ENCODE data around the gene OR1G1.
A peak's percentile ranks its signal among the peaks of the same experiment; 100 is the strongest.
"Not testable (repeated sequence)": the region's sequence is repeated elsewhere in the genome, so short reads cannot be mapped to it uniquely, and the experiment has no call there.

The OR1G1 gene

GRCh38 chr17:3127451-3127850 lies at the start of gene OR1G1:
Gene OR1G1, minus strand, starts transcription at chr17:3127551. Its CDS starts 0 bp downstream, at chr17:3127551.
- in situ Hi-C loops (cut with MboI; ENCODE audit: low pct_unique_long_range_greater_than_20kb, low sequenced_read_pairs): no loop called here
- no peak for DNase-seq

GRCh38 chr17:3167574-3167973 lies 40.2 kb upstream of the OR1G1 start:
- peak; percentile 3 for DNase-seq
- in situ Hi-C loops (cut with MboI; ENCODE audit: low pct_unique_long_range_greater_than_20kb, low sequenced_read_pairs): no loop called here

- peak; percentile 4 for DNase-seq
These were observed 29.9 kb upstream of the OR1G1 start for GRCh38 chr17:3157218-3157617.

GRCh38 chr17:3137494-3137893 lies 10.1 kb upstream of the OR1G1 start:
- in situ Hi-C loops (cut with MboI; ENCODE audit: low pct_unique_long_range_greater_than_20kb, low sequenced_read_pairs); DNase-seq: not testable (repeated sequence)

More at GRCh38 chr17:3157218-3157617, 29.9 kb upstream of the OR1G1 start:
- in situ Hi-C loops (cut with MboI; ENCODE audit: low pct_unique_long_range_greater_than_20kb, low sequenced_read_pairs): no loop called here

- in situ Hi-C loops (cut with MboI; ENCODE audit: low pct_unique_long_range_greater_than_20kb, low sequenced_read_pairs): no loop called here
- no peak for DNase-seq
These were observed 23.0 kb downstream of the OR1G1 start, which contains the start of gene OR1D2 for GRCh38 chr17:3104322-3104721. Gene OR1D2, minus strand, starts transcription at chr17:3104422. Its CDS starts 11,426 bp downstream, at chr17:3092996.

All from KBM-7 (cell line).